DOHH2 (cell line): ENCODE measurements around the gene ADGRB3.

Source experiments
- H3F3A ChIP-seq: fragments of 200-600 bp; sonication (generic), shearing (Covaris generic); 2 replicates; pipeline ENCODE4 v1.6.0; 2016; ENCODE audit warnings: antibody characterized with exemption, mild to moderate bottlenecking; ENCODE audit not compliant: control insufficient read depth, insufficient read depth
- H3K27ac ChIP-seq: fragments of 200-600 bp; sonication (generic); 2 replicates; pipeline ENCODE4 v1.5.1; 2014; ENCODE audit warnings: low read depth, mild to moderate bottlenecking, low read length, moderate library complexity
- H3K27me3 ChIP-seq: fragments of 200-600 bp; sonication (generic); 2 replicates; pipeline ENCODE4 v1.6.1; 2014; ENCODE audit warnings: mild to moderate bottlenecking, low read length, mixed read lengths; ENCODE audit not compliant: control insufficient read depth
- H3K36me3 ChIP-seq: fragments of 200-600 bp; sonication (generic); 2 replicates; pipeline ENCODE4 v1.6.1; 2014; ENCODE audit warnings: mild to moderate bottlenecking, low read length, moderate library complexity, mixed read lengths; ENCODE audit not compliant: control insufficient read depth
- H3K4me1 ChIP-seq: fragments of 200-600 bp; sonication (generic); 2 replicates; pipeline ENCODE4 v1.6.1; 2014; ENCODE audit warnings: mild to moderate bottlenecking, low read length, mixed read lengths; ENCODE audit not compliant: control insufficient read depth
- H3K4me2 ChIP-seq: fragments of 200-600 bp; sonication (generic); 2 replicates; pipeline ENCODE4 v1.6.0; 2014; ENCODE audit warnings: mild to moderate bottlenecking, low read length, moderate library complexity
- H3K4me3 ChIP-seq: fragments of 200-600 bp; sonication (generic); 2 replicates; pipeline ENCODE4 v1.5.1; 2014; ENCODE audit warnings: mild to moderate bottlenecking, low read length, mixed read lengths
- H3K79me2 ChIP-seq: fragments of 200-600 bp; sonication (generic); 2 replicates; pipeline ENCODE4 v1.6.1; 2014; ENCODE audit warnings: mild to moderate bottlenecking, low read length, mixed read lengths; ENCODE audit not compliant: control insufficient read depth
- H3K9me2 ChIP-seq: fragments of 200-600 bp; sonication (generic); replicated peaks from 2 replicates; pipeline ENCODE4 v1.6.1; 2014; ENCODE audit warnings: mild to moderate bottlenecking, low read length, mixed read lengths; ENCODE audit not compliant: control insufficient read depth
- H3K9me3 ChIP-seq: fragments of 200-600 bp; sonication (generic); 2 replicates; pipeline ENCODE4 v1.6.1; 2014; ENCODE audit warnings: antibody characterized with exemption, low read length, mixed read lengths; ENCODE audit not compliant: control insufficient read depth, insufficient read depth
- H4K20me1 ChIP-seq: fragments of 200-600 bp; sonication (generic); 2 replicates; pipeline ENCODE4 v1.6.0; 2014; ENCODE audit warnings: low read depth, mild to moderate bottlenecking, antibody characterized with exemption, low read length, moderate library complexity; ENCODE audit not compliant: control insufficient read depth, insufficient read depth
- CTCF ChIP-seq: fragments of 200-600 bp; sonication (generic); IDR thresholded peaks from one replicate; pipeline ENCODE4 v1.5.1; 2014; ENCODE audit warnings: antibody characterized with exemption, mild to moderate bottlenecking, low read depth, low read length; ENCODE audit not compliant: poor library complexity, severe bottlenecking
- EZH2phosphoT487 ChIP-seq: fragments of 200-600 bp; sonication (generic); IDR thresholded peaks from 2 replicates; pipeline ENCODE4 v1.6.1; 2017; ENCODE audit warnings: borderline replicate concordance, mild to moderate bottlenecking, antibody characterized with exemption, low read length, moderate library complexity, mixed read lengths

ADGRB3 gene

GRCh38 chr6:68973066-68973465, 338.0 kb downstream of the ADGRB3 start:
- H3K36me3 ChIP-seq, result no peaks in the 10 kb centered on the region
- H3K4me2 ChIP-seq, result no peak overlapping the region
- no peaks in the 10 kb centered on the region for H3K4me1 ChIP-seq
- H3K27me3 ChIP-seq, result no peaks in the 10 kb centered on the region
- TF ChIP-seq CTCF (no peak), EZH2phosphoT487 (no peak)
- H3K79me2 ChIP-seq, result no peaks in the 10 kb centered on the region
- no peak overlapping the region for H3K27ac ChIP-seq
- H4K20me1 ChIP-seq, result no peaks in the 10 kb centered on the region
- no peaks in the 10 kb centered on the region for H3K9me2 ChIP-seq
- no peaks in the 10 kb centered on the region for H3K9me3 ChIP-seq
- H3F3A ChIP-seq, result no peaks in the 10 kb centered on the region
- H3K4me3 ChIP-seq, result no peak overlapping the region

GRCh38 chr6:68975064-68975463, 340.0 kb downstream of the ADGRB3 start:
- H3K79me2 ChIP-seq, result no peaks in the 10 kb centered on the region
- no peaks in the 10 kb centered on the region for H3F3A ChIP-seq
- no peak overlapping the region for H3K4me3 ChIP-seq
- H3K4me2 ChIP-seq, result no peak overlapping the region
- TF ChIP-seq CTCF (no peak), EZH2phosphoT487 (no peak)
- no peaks in the 10 kb centered on the region for H4K20me1 ChIP-seq
- H3K27ac ChIP-seq, result no peak overlapping the region
- no peaks in the 10 kb centered on the region for H3K9me2 ChIP-seq
- H3K36me3 ChIP-seq, result no peaks in the 10 kb centered on the region
- H3K27me3 ChIP-seq, result no peaks in the 10 kb centered on the region
- no peaks in the 10 kb centered on the region for H3K9me3 ChIP-seq
- no peaks in the 10 kb centered on the region for H3K4me1 ChIP-seq

- TF ChIP-seq CTCF (no peak), EZH2phosphoT487 (no peak)
- H3K27me3 ChIP-seq, result no peaks in the 10 kb centered on the region
- no peaks in the 10 kb centered on the region for H3K79me2 ChIP-seq
- H3K4me3 ChIP-seq, result no peak overlapping the region
- H4K20me1 ChIP-seq, result no peaks in the 10 kb centered on the region
- H3K27ac ChIP-seq, result no peak overlapping the region
- no peaks in the 10 kb centered on the region for H3K4me1 ChIP-seq
- no peaks in the 10 kb centered on the region for H3K9me3 ChIP-seq
- no peak overlapping the region for H3K4me2 ChIP-seq
- no peaks in the 10 kb centered on the region for H3F3A ChIP-seq
- no peaks in the 10 kb centered on the region for H3K36me3 ChIP-seq
- no peaks in the 10 kb centered on the region for H3K9me2 ChIP-seq
Observed at GRCh38 chr6:68975816-68976215, 340.7 kb downstream of the ADGRB3 start.

- Histone ChIP-seq H3K36me3 (no peaks in the 10 kb centered on the region), H3K27ac (no peak overlapping the region), H3K9me2 (no peaks in the 10 kb centered on the region), H3K4me2 (no peak overlapping the region), H3K79me2 (no peaks in the 10 kb centered on the region), H4K20me1 (no peaks in the 10 kb centered on the region), H3F3A (no peaks in the 10 kb centered on the region), H3K27me3 (no peaks in the 10 kb centered on the region), H3K4me3 (no peak overlapping the region), H3K9me3 (no peaks in the 10 kb centered on the region), H3K4me1 (no peaks in the 10 kb centered on the region)
- TF ChIP-seq EZH2phosphoT487 (no peak), CTCF (no peak)
Observed at GRCh38 chr6:68976260-68976659, 341.2 kb downstream of the ADGRB3 start.
